ENCODE measurements around the gene NINJ1. TPM values are rescaled to one million over a fixed set of nuclear protein-coding genes. Genes with fewer than 3 reads are reported as not detected.
A peak's percentile ranks its signal among the peaks of the same experiment; 100 is the strongest.

The NINJ1 gene
- total RNA-seq, 3 donors from 2014 or later = 19.5 to 68.9 (median 23.2) TPM

GRCh38 chr9:93114984-93115335, 19.1 kb downstream of the NINJ1 start:
- DNase-seq (no peak), ATAC-seq (no peak)
- intact Hi-C loops (cut with DNase I, micrococcal nuclease) = no loop called here
- Histone ChIP-seq H3K4me3 (no peak overlapping the region), H3K9me3 (no peaks in the 10 kb centered on the region), H3K36me3 (ENCODE audit: low read depth) (no peaks in the 10 kb centered on the region), H3K4me1 (ENCODE audit: low read depth) (no peaks in the 10 kb centered on the region)
- no peak for TF ChIP-seq CTCF (IDR thresholded peaks at IDR 0.05)

GRCh38 chr9:93114169-93114983, 19.7 kb downstream of the NINJ1 start:
- Histone ChIP-seq H3K4me3 (no peak overlapping the region), H3K9me3 (no peaks in the 10 kb centered on the region), H3K4me1 (ENCODE audit: low read depth) (no peaks in the 10 kb centered on the region), H3K36me3 (ENCODE audit: low read depth) (no peaks in the 10 kb centered on the region)
- peak in 2 of 3 donors; percentile 26 to 60 for DNase-seq
- TF ChIP-seq CTCF (IDR thresholded peaks at IDR 0.05) = no peak
- intact Hi-C loops (cut with DNase I, micrococcal nuclease) = no loop called here
- ATAC-seq = no peak

GRCh38 chr9:93112864-93113389, 21.1 kb downstream of the NINJ1 start:
- H3K4me1 ChIP-seq (ENCODE audit: low read depth) = no peaks in the 10 kb centered on the region
- no peak overlapping the region for H3K4me3 ChIP-seq
- ATAC-seq = no peak
- peak in 2 of 3 donors; percentile 24 to 48 for DNase-seq
- no peaks in the 10 kb centered on the region for H3K9me3 ChIP-seq
- intact Hi-C loops (cut with DNase I, micrococcal nuclease) = no loop called here
- TF ChIP-seq CTCF (IDR thresholded peaks at IDR 0.05) = no peak
- no peaks in the 10 kb centered on the region for H3K36me3 ChIP-seq (ENCODE audit: low read depth)

GRCh38 chr9:93112116-93112863, 21.8 kb downstream of the NINJ1 start:
- H3K9me3 ChIP-seq = no peaks in the 10 kb centered on the region
- DNase-seq (peak in 2 of 3 donors; percentile 42 to 53), ATAC-seq (no peak)
- no peak for TF ChIP-seq CTCF (IDR thresholded peaks at IDR 0.05)
- intact Hi-C loops (cut with DNase I, micrococcal nuclease) = no loop called here
- no peak overlapping the region for H3K4me3 ChIP-seq
- H3K4me1 ChIP-seq (ENCODE audit: low read depth) = no peaks in the 10 kb centered on the region
- H3K36me3 ChIP-seq (ENCODE audit: low read depth) = no peaks in the 10 kb centered on the region

GRCh38 chr9:93111371-93112115, 22.5 kb downstream of the NINJ1 start:
- Histone ChIP-seq H3K36me3 (ENCODE audit: low read depth) (no peaks in the 10 kb centered on the region), H3K9me3 (no peaks in the 10 kb centered on the region), H3K4me3 (no peak overlapping the region), H3K4me1 (ENCODE audit: low read depth) (no peaks in the 10 kb centered on the region)
- peak in 2 of 3 donors; percentile 27 to 59 for DNase-seq
- TF ChIP-seq CTCF (IDR thresholded peaks at IDR 0.05) = no peak
- intact Hi-C loops (cut with DNase I, micrococcal nuclease) = no loop called here
- ATAC-seq = no peak

Measured in mucosa of descending colon (tissue), 3 donors.